OCI-LY3 (cell line): ENCODE results near the gene SCAMP3.

ENCODE experiments used
- H2AFZ ChIP-seq: fragments of 200-600, 300-600 bp; shearing (Covaris generic); 2 replicates; pipeline ENCODE4 v1.6.0; 2014; ENCODE audit warnings: antibody characterized with exemption, low read depth, low read length
- H3K27ac ChIP-seq: fragments of 200-600, 300-600 bp; sonication (generic); 2 replicates; pipeline ENCODE4 v1.5.1; 2014; ENCODE audit warnings: mild to moderate bottlenecking, low read length, moderate library complexity, mixed read lengths
- H3K27me3 ChIP-seq: fragments of 200-600, 300-600 bp; sonication (generic); 2 replicates; pipeline ENCODE4 v1.6.1; 2014; ENCODE audit warnings: low read depth, low read length, mixed read lengths
- H3K36me3 ChIP-seq: fragments of 200-600, 300-600 bp; sonication (generic); replicated peaks from 2 replicates; pipeline ENCODE3; 2014; ENCODE audit warnings: low read depth, low read length, mixed read lengths
- H3K4me1 ChIP-seq: fragments of 300-600, 200-600 bp; sonication (generic); 2 replicates; pipeline ENCODE4 v1.6.1; 2014; ENCODE audit warnings: low read length, mixed read lengths
- H3K4me2 ChIP-seq: fragments of 200-600, 300-600 bp; sonication (generic); 2 replicates; pipeline ENCODE4 v1.6.1; 2014; ENCODE audit warnings: low read length, mixed read lengths
- H3K4me3 ChIP-seq: fragments of 300-600, 200-600 bp; sonication (generic); 2 replicates; pipeline ENCODE4 v1.5.1; 2014; ENCODE audit warnings: antibody characterized with exemption, mild to moderate bottlenecking, low read length, moderate library complexity
- H3K79me2 ChIP-seq: fragments of 300-600, 200-600 bp; shearing (Covaris generic); 2 replicates; pipeline ENCODE4 v1.6.1; 2014; ENCODE audit warnings: mild to moderate bottlenecking, low read length, mixed read lengths
- H3K9ac ChIP-seq: fragments of 300-600, 200-600 bp; shearing (Covaris generic); 2 replicates; pipeline ENCODE4 v1.6.0; 2014; ENCODE audit warnings: mild to moderate bottlenecking, low read length, moderate library complexity
- H3K9me3 ChIP-seq: fragments of 200-600, 300-600 bp; shearing (Covaris generic); 2 replicates; pipeline ENCODE4 v1.6.1; 2014; ENCODE audit warnings: low read length, mixed read lengths; ENCODE audit not compliant: insufficient read depth
- H4K20me1 ChIP-seq: fragments of 200-600, 300-600 bp; sonication (generic); 2 replicates; pipeline ENCODE4 v1.6.1; 2016; ENCODE audit warnings: low read length, mixed read lengths; ENCODE audit not compliant: insufficient read depth
- EZH2phosphoT487 ChIP-seq: fragments of 200-600 bp; shearing (Covaris generic); IDR thresholded peaks from 2 replicates; pipeline ENCODE4 v1.6.1; 2018; ENCODE audit warnings: antibody characterized with exemption, mixed run types, low read depth
- TF ChIP-seq, protein P1 (sequence below): fragments of 200-600, 300-600 bp; sonication (generic); IDR thresholded peaks from 2 replicates; pipeline ENCODE4 v1.5.1; 2014; ENCODE audit warnings: antibody characterized with exemption, low read length, low read depth

The SCAMP3 gene

DNA sequence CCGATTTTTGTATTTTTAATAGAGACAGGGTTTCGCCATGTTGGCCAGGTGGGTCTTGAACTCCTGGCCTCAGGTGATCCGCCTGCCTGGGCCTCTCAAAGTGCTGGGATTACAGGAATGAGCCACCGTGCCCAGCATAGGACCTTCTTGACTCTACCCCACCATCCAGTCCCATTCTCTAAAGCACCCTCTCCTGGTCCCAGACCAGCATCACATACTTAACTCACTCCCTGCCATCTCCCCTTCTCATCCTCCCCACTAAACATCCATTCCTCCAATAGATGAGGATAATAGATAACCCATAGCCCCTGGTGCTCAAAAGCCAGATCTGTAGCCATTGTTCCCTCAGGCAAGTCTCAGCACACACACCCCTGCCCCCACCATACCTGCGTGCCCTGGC, 9.0 kb downstream of the SCAMP3 start:
- H3K27ac ChIP-seq: no peak overlapping the region
- H3K9me3 ChIP-seq: no peaks in the 10 kb centered on the region
- H4K20me1 ChIP-seq: no peaks in the 10 kb centered on the region
- H3K4me1 ChIP-seq: peaks cover 20% of the 10 kb centered on the region
- no peak overlapping the region for H2AFZ ChIP-seq
- H3K79me2 ChIP-seq: peaks cover 5% of the 10 kb centered on the region; the same call in 1 of the 2 replicates
- no peak overlapping the region for H3K9ac ChIP-seq
- H3K36me3 ChIP-seq: peaks cover 18% of the 10 kb centered on the region
- peak overlapping the region; percentile 89 for H3K4me2 ChIP-seq
- no peak overlapping the region for H3K4me3 ChIP-seq
- no peaks in the 10 kb centered on the region for H3K27me3 ChIP-seq
- no peak for TF ChIP-seq EZH2phosphoT487
- TF ChIP-seq, protein P1, sequence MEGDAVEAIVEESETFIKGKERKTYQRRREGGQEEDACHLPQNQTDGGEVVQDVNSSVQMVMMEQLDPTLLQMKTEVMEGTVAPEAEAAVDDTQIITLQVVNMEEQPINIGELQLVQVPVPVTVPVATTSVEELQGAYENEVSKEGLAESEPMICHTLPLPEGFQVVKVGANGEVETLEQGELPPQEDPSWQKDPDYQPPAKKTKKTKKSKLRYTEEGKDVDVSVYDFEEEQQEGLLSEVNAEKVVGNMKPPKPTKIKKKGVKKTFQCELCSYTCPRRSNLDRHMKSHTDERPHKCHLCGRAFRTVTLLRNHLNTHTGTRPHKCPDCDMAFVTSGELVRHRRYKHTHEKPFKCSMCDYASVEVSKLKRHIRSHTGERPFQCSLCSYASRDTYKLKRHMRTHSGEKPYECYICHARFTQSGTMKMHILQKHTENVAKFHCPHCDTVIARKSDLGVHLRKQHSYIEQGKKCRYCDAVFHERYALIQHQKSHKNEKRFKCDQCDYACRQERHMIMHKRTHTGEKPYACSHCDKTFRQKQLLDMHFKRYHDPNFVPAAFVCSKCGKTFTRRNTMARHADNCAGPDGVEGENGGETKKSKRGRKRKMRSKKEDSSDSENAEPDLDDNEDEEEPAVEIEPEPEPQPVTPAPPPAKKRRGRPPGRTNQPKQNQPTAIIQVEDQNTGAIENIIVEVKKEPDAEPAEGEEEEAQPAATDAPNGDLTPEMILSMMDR: no peak

DNA sequence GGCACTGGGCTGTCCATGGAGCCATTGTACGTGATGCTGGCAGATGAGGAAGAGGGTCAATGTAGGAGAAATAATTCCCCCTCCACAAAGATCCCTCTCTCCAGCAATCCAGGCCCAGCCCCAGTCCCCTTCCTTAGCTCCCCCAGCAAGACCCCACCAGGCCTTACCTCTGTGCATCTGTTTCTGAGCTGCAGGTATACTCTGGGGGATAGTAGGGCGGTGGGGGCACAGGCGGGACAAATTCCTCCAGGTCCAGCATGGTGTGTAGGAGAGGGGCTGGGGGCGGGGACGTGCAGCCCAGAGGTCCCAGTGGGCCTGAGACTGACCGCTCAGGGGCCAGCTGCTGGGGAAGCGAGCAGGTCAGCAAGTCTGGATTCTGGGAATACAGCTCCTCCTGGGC, 10.6 kb downstream of the SCAMP3 start:
- Histone ChIP-seq H3K9ac (no peak overlapping the region), H3K9me3 (no peaks in the 10 kb centered on the region), H4K20me1 (no peaks in the 10 kb centered on the region), H2AFZ (no peak overlapping the region), H3K27me3 (no peaks in the 10 kb centered on the region), H3K36me3 (peaks cover 20% of the 10 kb centered on the region), H3K79me2 (peaks cover 5% of the 10 kb centered on the region; the same call in 1 of the 2 replicates), H3K27ac (no peak overlapping the region), H3K4me1 (peaks cover 20% of the 10 kb centered on the region), H3K4me3 (no peak overlapping the region), H3K4me2 (no peak overlapping the region)
- TF ChIP-seq, protein P1: no peak
- no peak for TF ChIP-seq EZH2phosphoT487

DNA sequence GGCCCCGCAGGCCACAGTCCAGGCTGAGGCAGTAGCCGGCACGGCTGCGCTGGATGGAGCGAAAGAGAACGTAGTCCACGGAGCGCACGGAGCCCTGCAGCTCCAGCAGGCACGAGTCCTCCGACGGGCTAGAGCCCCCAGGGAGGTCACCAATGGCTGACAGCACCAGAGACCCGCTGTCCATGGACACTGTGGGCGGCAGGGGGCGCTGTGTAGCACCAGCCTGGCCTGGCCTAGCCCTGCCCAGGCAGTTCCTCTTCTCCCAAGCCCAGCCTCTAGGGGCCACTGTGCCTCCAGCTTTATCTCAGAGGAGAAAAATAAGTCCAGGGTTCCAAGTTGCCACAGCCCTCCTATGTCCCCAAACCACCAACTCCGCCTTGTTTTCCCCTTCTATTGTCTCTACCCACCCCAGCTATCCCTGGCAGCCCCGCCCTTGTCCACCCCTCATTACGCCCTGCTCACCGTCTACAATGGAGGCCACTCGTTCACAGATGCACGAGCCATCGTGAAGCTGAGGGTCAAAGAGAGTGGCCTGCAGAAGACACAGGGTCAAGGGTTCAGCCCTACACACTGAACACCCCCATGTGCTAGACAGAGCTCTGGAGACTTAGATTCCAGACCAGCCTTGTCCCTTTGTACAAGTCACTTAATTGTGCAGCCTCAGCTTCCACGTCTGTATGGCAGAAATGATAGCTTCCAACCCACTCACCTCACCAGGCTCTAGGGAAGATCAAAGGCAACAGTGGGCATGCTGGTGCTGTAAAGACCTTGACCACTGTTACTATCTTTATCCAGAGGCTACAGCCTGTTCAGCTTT, 11.3 kb downstream of the SCAMP3 start:
- peak overlapping the region; percentile 70 for H3K9ac ChIP-seq
- H3K4me3 ChIP-seq: peak overlapping the region; percentile 77
- H4K20me1 ChIP-seq: no peaks in the 10 kb centered on the region
- H3K4me1 ChIP-seq: peaks cover 20% of the 10 kb centered on the region
- no peaks in the 10 kb centered on the region for H3K9me3 ChIP-seq
- H3K79me2 ChIP-seq: peaks cover 5% of the 10 kb centered on the region; the same call in 1 of the 2 replicates
- H3K4me2 ChIP-seq: peak overlapping the region; percentile 95
- peak overlapping the region; percentile 58; the same call in 1 of the 2 replicates for H2AFZ ChIP-seq
- no peak for TF ChIP-seq EZH2phosphoT487
- TF ChIP-seq, protein P1: peak; percentile 100
- peak overlapping the region; percentile 0; the same call in 1 of the 2 replicates for H3K27ac ChIP-seq
- no peaks in the 10 kb centered on the region for H3K27me3 ChIP-seq
- H3K36me3 ChIP-seq: peaks cover 16% of the 10 kb centered on the region

DNA sequence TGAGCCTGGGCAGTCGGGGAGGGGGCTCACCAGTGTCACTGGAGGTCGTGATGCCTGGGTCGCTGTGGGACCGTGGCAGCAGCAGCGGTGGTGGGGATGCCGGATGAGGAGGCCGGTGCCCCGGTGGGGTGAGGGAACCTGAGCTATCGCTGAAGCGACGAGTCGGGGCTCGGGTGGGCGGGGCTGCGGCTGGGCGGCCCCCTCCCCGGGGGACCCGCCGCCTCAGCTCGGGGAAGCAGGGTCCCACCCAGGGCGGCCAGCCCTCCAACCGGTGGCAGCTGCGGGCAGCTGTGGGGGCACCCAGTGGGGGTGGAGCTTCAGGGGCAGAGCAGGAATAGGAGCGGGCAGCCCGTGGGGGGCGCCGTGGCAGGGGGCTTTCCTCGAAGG, 11.9 kb downstream of the SCAMP3 start:
- Histone ChIP-seq H3K4me1 (peaks cover 21% of the 10 kb centered on the region), H3K27me3 (no peaks in the 10 kb centered on the region), H3K9me3 (no peaks in the 10 kb centered on the region), H4K20me1 (no peaks in the 10 kb centered on the region), H3K4me2 (peak overlapping the region; percentile 95), H3K4me3 (peak overlapping the region; percentile 77), H3K9ac (peak overlapping the region; percentile 70), H3K79me2 (peaks cover 5% of the 10 kb centered on the region; the same call in 1 of the 2 replicates), H2AFZ (peak overlapping the region; percentile 58; the same call in 1 of the 2 replicates), H3K27ac (no peak overlapping the region; the same call in 1 of the 2 replicates), H3K36me3 (peaks cover 15% of the 10 kb centered on the region)
- TF ChIP-seq EZH2phosphoT487: no peak
- TF ChIP-seq, protein P1: no peak
